Common myeloid progenitor, CD34-positive (primary cell): ENCODE results near the gene TBC1D24.

ENCODE experiments used
- CTCF ChIA-PET: fragments of 350-600 bp; sonication (Branson Sonifier 250); formaldehyde crosslinking; loops from one replicate; lab custom pipeline; 2021; ENCODE audit warnings: antibody characterized with exemption; lab: Charles Lee
- POLR2A ChIA-PET: fragments of 350-600 bp; sonication (Branson Sonifier 250); formaldehyde crosslinking; loops from one replicate; lab custom pipeline; 2021; ENCODE audit warnings: antibody characterized with exemption; lab: Charles Lee
- DNase-seq, 3 donors: peaks; one replicate each; pipeline versions ENCODE4 v3.0.0 to v3.0.0-alpha.2; 2013
- H3K27ac ChIP-seq, 2 experiments: 1 replicate in 1 of 2; 2 replicates in 1 of 2; pipeline ENCODE4 v1.7.0; 2013; ENCODE audit warnings: inconsistent platforms in 2 of 2, low read length in 2 of 2, mild to moderate bottlenecking in 2 of 2, low read depth in 1 of 2, moderate library complexity in 1 of 2; ENCODE audit not compliant: severe bottlenecking in 2 of 2, insufficient read depth in 1 of 2, poor library complexity in 1 of 2
- H3K27me3 ChIP-seq, 5 experiments: replicated peaks in 2 of 5; 1 replicate in 3 of 5; 2 replicates in 2 of 5; pipeline versions ENCODE4 v1.6.1 to v1.7.0; 2013; ENCODE audit warnings: low read length in 4 of 5, mild to moderate bottlenecking in 2 of 5, moderate library complexity in 2 of 5, inconsistent platforms in 1 of 5; ENCODE audit not compliant: insufficient read depth in 5 of 5, control insufficient read depth in 4 of 5
- H3K36me3 ChIP-seq, 4 experiments: 1 replicate in 2 of 4; 2 replicates in 2 of 4; pipeline versions ENCODE4 v1.6.1 to v1.7.0; 2013; ENCODE audit warnings: low read length in 3 of 4, control low read depth in 1 of 4, mild to moderate bottlenecking in 1 of 4; ENCODE audit not compliant: control insufficient read depth in 4 of 4, insufficient read depth in 4 of 4
- H3K4me1 ChIP-seq, 4 experiments: 1 replicate in 3 of 4; 2 replicates in 1 of 4; pipeline versions ENCODE4 v1.6.1 to v1.7.1; 2013; ENCODE audit warnings: low read length in 3 of 4, mild to moderate bottlenecking in 3 of 4, control low read depth in 1 of 4, inconsistent platforms in 1 of 4, moderate library complexity in 1 of 4; ENCODE audit not compliant: control insufficient read depth in 4 of 4, insufficient read depth in 4 of 4; ENCODE audit errors: control extremely low read depth in 1 of 4
- H3K4me3 ChIP-seq, 7 experiments: 1 replicate in 4 of 7; 2 replicates in 3 of 7; pipeline versions ENCODE4 v1.5.1 to v1.7.0; 2013; ENCODE audit warnings: mild to moderate bottlenecking in 7 of 7, low read length in 6 of 7, moderate library complexity in 6 of 7, inconsistent platforms in 2 of 7, low read depth in 2 of 7, control low read depth in 1 of 7; ENCODE audit not compliant: insufficient read depth in 4 of 7, control insufficient read depth in 1 of 7; ENCODE audit errors: extremely low read depth in 1 of 7
- H3K9me3 ChIP-seq, 5 experiments: 1 replicate in 4 of 5; 2 replicates in 1 of 5; pipeline versions ENCODE4 v1.6.1 to v1.7.1; 2013; ENCODE audit warnings: low read length in 4 of 5, mild to moderate bottlenecking in 2 of 5, inconsistent platforms in 1 of 5, low read depth in 1 of 5, moderate library complexity in 1 of 5; ENCODE audit not compliant: control insufficient read depth in 4 of 5, insufficient read depth in 2 of 5; ENCODE audit errors: control extremely low read depth in 1 of 5
- WGBS: methylation state at CpG from one replicate; pipeline ENCODE4 v1.1.5; 2013; ENCODE audit not compliant: insufficient coverage; 5-methylcytosine and 5-hydroxymethylcytosine counted together

TBC1D24 gene

DNA sequence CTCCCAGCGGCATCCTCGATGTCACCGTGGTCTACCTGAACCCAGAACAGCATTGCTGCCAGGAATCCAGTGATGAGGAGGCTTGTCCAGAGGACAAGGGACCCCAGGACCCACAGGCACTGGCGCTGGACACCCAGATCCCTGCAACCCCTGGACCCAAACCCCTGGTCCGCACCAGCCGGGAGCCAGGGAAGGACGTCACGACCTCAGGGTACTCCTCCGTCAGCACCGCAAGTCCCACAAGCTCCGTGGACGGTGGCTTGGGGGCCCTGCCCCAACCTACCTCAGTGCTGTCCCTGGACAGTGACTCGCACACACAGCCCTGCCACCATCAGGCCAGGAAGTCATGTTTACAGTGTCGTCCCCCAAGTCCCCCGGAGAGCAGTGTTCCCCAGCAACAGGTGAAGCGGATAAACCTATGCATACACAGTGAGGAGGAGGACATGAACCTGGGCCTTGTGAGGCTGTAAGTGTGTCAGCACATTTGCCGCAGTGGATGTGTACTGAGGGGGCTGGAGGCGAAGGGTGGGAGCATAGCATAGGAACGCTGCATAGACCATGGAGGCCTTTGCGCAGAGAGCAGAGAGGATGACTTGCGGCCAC, 18.3 kb upstream of the TBC1D24 start:
- 94% methylated on average over 17 of the region's 21 CpGs for WGBS
- ChIA-PET POLR2A (no interaction called here), CTCF (no interaction called here)
- H3K9me3 ChIP-seq: no peaks in the 10 kb centered on the region
- peaks cover 0 to 20% (median 17%) of the 10 kb centered on the region in 4 experiments for H3K4me1 ChIP-seq
- DNase-seq: no peak
- no peaks in the 10 kb centered on the region for H3K27me3 ChIP-seq
- H3K36me3 ChIP-seq: peaks cover 8 to 72% (median 48%) of the 10 kb centered on the region in 4 experiments
- H3K27ac ChIP-seq: no peak overlapping the region
- no peak overlapping the region for H3K4me3 ChIP-seq

DNA sequence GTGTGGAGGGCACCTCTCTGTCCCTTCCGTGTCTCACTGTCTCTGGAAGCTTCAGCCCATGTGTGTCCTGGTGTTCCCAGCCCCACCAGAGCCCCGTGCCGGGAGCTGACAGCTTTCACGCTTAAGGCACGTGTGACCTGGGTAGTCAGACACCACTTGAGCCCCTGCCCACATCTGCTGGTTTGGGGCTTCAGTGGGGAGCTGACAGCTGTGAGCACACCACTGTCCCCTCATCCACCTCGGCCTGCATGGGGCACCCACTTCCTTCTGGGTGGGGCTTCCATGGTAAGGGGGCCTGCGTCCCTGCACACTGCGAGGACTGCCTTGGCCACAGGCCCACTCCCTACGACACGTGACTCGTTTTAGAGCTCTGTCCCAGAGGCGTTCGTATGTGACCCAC, 17.7 kb upstream of the TBC1D24 start:
- Histone ChIP-seq H3K36me3 (peaks cover 6 to 67% (median 46%) of the 10 kb centered on the region in 4 experiments), H3K4me1 (peaks cover 0 to 20% (median 17%) of the 10 kb centered on the region in 4 experiments), H3K4me3 (no peak overlapping the region), H3K27ac (no peak overlapping the region), H3K27me3 (no peaks in the 10 kb centered on the region), H3K9me3 (no peaks in the 10 kb centered on the region)
- 94% methylated on average over 11 of the region's 13 CpGs for WGBS
- ChIA-PET POLR2A (no interaction called here), CTCF (no interaction called here)
- DNase-seq: no peak

DNA sequence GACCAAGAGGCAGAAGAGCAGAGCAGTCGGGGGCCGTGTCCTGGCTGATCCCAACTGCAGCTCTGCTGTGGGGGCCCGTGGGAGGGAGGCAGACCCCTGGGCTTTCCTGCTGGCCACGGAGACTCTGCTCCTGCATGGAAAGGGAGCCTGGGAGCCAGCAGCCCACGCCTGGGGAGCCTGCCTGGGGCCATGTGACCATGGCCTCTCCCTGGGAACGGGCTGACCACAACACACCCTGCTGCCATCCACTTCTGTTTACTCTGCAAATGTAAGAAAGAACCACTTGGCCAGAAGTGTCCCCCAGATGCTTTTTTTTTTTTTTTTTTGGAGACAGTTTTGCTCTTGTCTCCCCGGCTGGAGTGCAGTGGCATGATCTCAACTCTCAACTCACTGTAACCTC, 17.0 kb upstream of the TBC1D24 start:
- Histone ChIP-seq H3K27ac (no peak overlapping the region), H3K27me3 (no peaks in the 10 kb centered on the region), H3K36me3 (peaks cover 6 to 66% (median 40%) of the 10 kb centered on the region in 4 experiments), H3K9me3 (no peaks in the 10 kb centered on the region), H3K4me3 (no peak overlapping the region), H3K4me1 (peaks cover 0 to 20% (median 17%) of the 10 kb centered on the region in 4 experiments)
- ChIA-PET CTCF (no interaction called here), POLR2A (no interaction called here)
- no peak for DNase-seq
- WGBS: 96% methylated on average over 6 of the region's 7 CpGs

DNA sequence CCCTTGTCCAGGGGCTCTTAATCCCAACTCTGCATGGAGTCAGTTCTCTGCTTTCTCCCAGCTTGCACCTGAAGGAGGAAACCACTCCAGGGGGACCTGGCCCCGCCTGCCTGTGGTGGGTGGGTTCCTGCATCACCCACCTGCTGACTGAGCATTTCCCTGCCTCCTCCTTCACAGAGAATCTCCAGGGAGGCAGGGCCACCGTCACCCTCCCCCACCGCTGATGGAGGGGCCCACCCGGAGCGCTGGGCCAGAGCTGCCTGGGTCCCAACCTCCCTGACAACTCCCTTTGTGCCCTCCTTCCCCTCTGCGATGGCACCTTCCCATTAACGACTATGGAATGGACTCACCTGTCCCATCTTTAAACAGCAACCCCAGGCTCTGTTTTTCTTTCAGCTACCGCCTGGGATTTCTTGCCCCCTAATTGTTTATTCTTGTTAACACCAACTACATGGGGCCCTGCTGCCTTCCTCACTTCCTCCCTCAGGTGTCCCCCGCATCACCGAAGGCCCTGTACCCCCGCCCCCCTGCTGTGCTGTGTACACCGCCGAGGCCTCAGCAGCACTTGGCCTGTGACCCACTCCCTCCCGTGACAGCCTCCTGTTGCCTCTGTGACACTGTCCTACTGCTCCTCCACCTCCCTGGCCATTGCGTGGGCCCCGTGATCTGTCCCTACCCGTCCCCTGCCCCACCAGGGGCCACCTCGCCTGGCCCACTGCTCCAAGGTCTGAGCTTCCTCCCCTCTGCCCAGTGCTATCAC, 15.9 kb upstream of the TBC1D24 start:
- Histone ChIP-seq H3K9me3 (no peaks in the 10 kb centered on the region), H3K4me1 (peaks cover 0 to 20% (median 17%) of the 10 kb centered on the region in 4 experiments), H3K4me3 (peak overlapping the region; percentile 25 to 76 (median 69)), H3K36me3 (peaks cover 6 to 56% (median 32%) of the 10 kb centered on the region in 4 experiments), H3K27ac (peak overlapping the region in 1 of 2 experiments; percentile 34), H3K27me3 (no peaks in the 10 kb centered on the region)
- ChIA-PET CTCF (interaction anchor here (1.0 to 1.4 kb wide), 2 partner anchors 13 to 42 kb away, joined by 3 to 6 read pairs; no protein-coding TSS in a partner anchor), POLR2A (interaction anchor here (0.7 kb wide), 1 partner anchor 16 kb away, joined by 3 read pairs; the partner anchor contains the start of gene TBC1D24)
- 44% methylated on average over 16 of the region's 18 CpGs for WGBS
- no peak for DNase-seq

DNA sequence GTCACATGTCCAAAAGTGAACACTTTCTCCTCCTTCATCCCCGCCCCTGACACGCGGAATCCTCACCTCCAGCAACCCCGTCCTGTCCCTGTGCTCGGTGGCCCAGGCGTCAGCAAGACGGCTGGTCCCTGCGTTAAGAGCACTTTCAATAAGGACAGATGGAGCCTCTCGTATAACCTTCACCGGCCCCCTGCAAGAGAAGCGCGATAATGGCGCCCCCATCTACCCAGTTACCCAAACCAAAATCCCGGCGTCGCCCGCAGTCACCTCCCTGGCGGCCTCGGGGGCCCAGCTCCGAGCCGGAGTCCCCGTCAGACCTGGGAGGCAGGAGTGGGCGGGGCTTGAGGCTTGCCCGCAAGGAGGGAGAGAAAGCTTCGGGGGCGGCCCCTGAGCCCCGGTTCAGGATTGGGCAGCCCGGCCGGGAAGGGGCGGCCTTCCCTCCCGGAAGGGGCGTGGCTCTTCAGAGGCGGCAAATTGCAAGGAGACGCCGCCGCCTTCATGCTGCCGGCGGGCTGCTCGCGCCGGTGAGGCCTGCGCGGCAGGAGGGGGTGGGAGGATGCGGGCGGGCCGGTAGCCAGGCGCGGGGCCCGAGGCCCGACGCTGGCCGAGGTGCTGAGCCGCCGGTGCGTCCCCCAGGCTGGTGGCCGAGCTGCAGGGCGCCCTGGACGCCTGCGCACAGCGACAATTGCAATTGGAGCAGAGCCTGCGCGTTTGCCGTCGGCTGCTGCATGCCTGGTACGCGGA, 15.1 kb upstream of the TBC1D24 start, which contains the start of gene TEDC2:
Gene TEDC2 (plus strand): TSS at position 463 of the 744 bp plus-strand sequence. CDS start 36 bp downstream, at position 499.
- POLR2A ChIA-PET: interaction anchor here (0.7 to 0.8 kb wide), 2 partner anchors 13 to 15 kb away, joined by 3 read pairs; partner anchors contain the start of gene TBC1D24
- peak; percentile 95 to 97 (median 97) for DNase-seq
- Histone ChIP-seq H3K4me3 (peak within 1 kb of the TSS; percentile 28 to 76 (median 69)), H3K9me3 (no peaks in the 10 kb centered on the region), H3K36me3 (peaks cover 6 to 53% (median 29%) of the 10 kb centered on the region in 4 experiments), H3K27ac (peak within 1 kb of the TSS in 1 of 2 experiments; percentile 34), H3K4me1 (peaks cover 0 to 20% (median 17%) of the 10 kb centered on the region in 4 experiments), H3K27me3 (no peaks in the 10 kb centered on the region)
- 1% methylated on average over 47 of the region's 66 CpGs for WGBS
- CTCF ChIA-PET: interaction anchor here (1.0 to 1.4 kb wide), 2 partner anchors 12 to 41 kb away, joined by 3 to 6 read pairs; no protein-coding TSS in a partner anchor

DNA sequence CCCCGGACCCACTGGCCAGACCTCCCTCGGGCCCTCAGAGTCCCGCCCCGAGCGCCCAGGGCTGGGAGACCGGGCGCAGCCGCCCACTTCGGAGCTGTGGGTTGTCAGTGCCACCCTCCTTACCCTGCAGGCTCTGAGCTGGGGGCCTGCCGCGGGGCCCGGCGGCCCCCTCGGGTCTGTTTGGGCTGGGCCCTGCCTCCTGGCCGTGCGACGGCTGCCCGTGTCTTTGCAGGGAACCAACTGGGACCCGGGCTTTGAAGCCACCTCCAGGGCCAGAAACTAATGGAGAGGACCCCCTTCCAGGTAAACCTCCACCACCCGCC, 14.6 kb upstream of the TBC1D24 start:
- WGBS: 3% methylated on average over 15 of the region's 20 CpGs
- H3K36me3 ChIP-seq: peaks cover 6 to 48% (median 26%) of the 10 kb centered on the region in 4 experiments
- H3K4me3 ChIP-seq: peak overlapping the region; percentile 20 to 76 (median 69)
- H3K27ac ChIP-seq: no peak overlapping the region
- no peak for DNase-seq
- no peaks in the 10 kb centered on the region for H3K27me3 ChIP-seq
- ChIA-PET CTCF (no interaction called here), POLR2A (interaction anchor here (0.8 kb wide), 1 partner anchor 13 kb away, joined by 3 read pairs; no protein-coding TSS in a partner anchor)
- H3K4me1 ChIP-seq: peaks cover 0 to 20% (median 17%) of the 10 kb centered on the region in 4 experiments
- H3K9me3 ChIP-seq: no peaks in the 10 kb centered on the region
